Choroid plexus epithelial cell (primary cell): ENCODE data around the gene RANBP3L.

Experiments used
- DNase-seq: peaks from one replicate; pipeline ENCODE4 v3.0.0-alpha.2; 2010; ENCODE audit warnings: low read depth
- H3K4me3 ChIP-seq: 2 replicates; pipeline ENCODE4 v1.5.1; 2011; ENCODE audit warnings: low read depth, mild to moderate bottlenecking, control low read depth, low read length, moderate library complexity
- CTCF ChIP-seq: conservative IDR thresholded peaks from 2 replicates; pipeline ENCODE4 v1.5.1; 2011; ENCODE audit warnings: low read depth, mild to moderate bottlenecking, control low read depth, inconsistent platforms, low read length, moderate library complexity

Gene RANBP3L

GRCh38 chr5:36217567-36217966 lies 84.1 kb downstream of the RANBP3L start:
- DNase-seq: no peak
- TF ChIP-seq CTCF: no peak

GRCh38 chr5:36215910-36216309 lies 85.8 kb downstream of the RANBP3L start:
- no peak for TF ChIP-seq CTCF
- peak; percentile 12 for DNase-seq

More at GRCh38 chr5:36217567-36217966, 84.1 kb downstream of the RANBP3L start:
- H3K4me3 ChIP-seq: no peak overlapping the region

GRCh38 chr5:36214436-36214835 lies 87.3 kb downstream of the RANBP3L start:
- no peak for DNase-seq
- no peak overlapping the region for H3K4me3 ChIP-seq
- TF ChIP-seq CTCF: no peak

More at GRCh38 chr5:36215910-36216309, 85.8 kb downstream of the RANBP3L start:
- H3K4me3 ChIP-seq: no peak overlapping the region

GRCh38 chr5:36209664-36210063 lies 92.0 kb downstream of the RANBP3L start:
- DNase-seq: peak; percentile 20
- no peak for TF ChIP-seq CTCF
- H3K4me3 ChIP-seq: no peak overlapping the region

- no peak for TF ChIP-seq CTCF
- no peak overlapping the region for H3K4me3 ChIP-seq
- no peak for DNase-seq
Observed at GRCh38 chr5:36208786-36209185, 92.9 kb downstream of the RANBP3L start.

GRCh38 chr5:36206913-36207312 lies 94.8 kb downstream of the RANBP3L start:
- TF ChIP-seq CTCF: no peak
- peak; percentile 22 for DNase-seq
- H3K4me3 ChIP-seq: no peak overlapping the region

- no peak for TF ChIP-seq CTCF
- no peak for DNase-seq
Observed at GRCh38 chr5:36205329-36205728, 96.4 kb downstream of the RANBP3L start.

More at GRCh38 chr5:36205329-36205728, 96.4 kb downstream of the RANBP3L start:
- no peak overlapping the region for H3K4me3 ChIP-seq
